Neural cell (in vitro differentiated cells): ENCODE results near the gene JUNB. TPM values are rescaled to one million over a fixed set of nuclear protein-coding genes. Genes with fewer than 3 reads are reported as not detected.

ENCODE experiments used
- H2AFZ ChIP-seq: fragments of 200-600, 300-800 bp; sonication (generic), shearing (Covaris generic); 2 replicates; pipeline ENCODE4 v1.6.0; 2014; ENCODE audit warnings: low read depth, mild to moderate bottlenecking, antibody characterized with exemption, low read length, moderate library complexity
- H3F3A ChIP-seq: fragments of 200-600 bp; shearing (Covaris generic); 2 replicates; pipeline ENCODE4 v1.6.1; 2016; ENCODE audit warnings: mild to moderate bottlenecking, moderate library complexity, mixed read lengths, antibody characterized with exemption, low read length; ENCODE audit not compliant: insufficient read depth, poor library complexity, severe bottlenecking
- H3K27ac ChIP-seq: fragments of 200-600, 300-800 bp; sonication (generic), shearing (Covaris generic); 2 replicates; pipeline ENCODE4 v1.5.1; 2014; ENCODE audit warnings: mild to moderate bottlenecking, low read length, moderate library complexity
- H3K27me3 ChIP-seq: fragments of 300-800, 200-600 bp; sonication (generic), shearing (Covaris generic); 2 replicates; pipeline ENCODE4 v1.6.0; 2014; ENCODE audit warnings: mild to moderate bottlenecking, low read depth, low read length, moderate library complexity; ENCODE audit not compliant: insufficient read depth
- H3K36me3 ChIP-seq: fragments of 300-800, 200-600 bp; sonication (generic), shearing (Covaris generic); 2 replicates; pipeline ENCODE4 v1.5.1; 2014; ENCODE audit warnings: mild to moderate bottlenecking, antibody characterized with exemption, low read length, moderate library complexity; ENCODE audit not compliant: insufficient read depth
- H3K4me2 ChIP-seq: fragments of 300-800, 200-600 bp; sonication (generic), shearing (Covaris generic); 2 replicates; pipeline ENCODE4 v1.6.0; 2014; ENCODE audit warnings: mild to moderate bottlenecking, low read length
- H3K4me3 ChIP-seq: fragments of 300-800, 200-600 bp; sonication (generic), shearing (Covaris generic); 2 replicates; pipeline ENCODE4 v1.5.1; 2014; ENCODE audit warnings: mild to moderate bottlenecking, low read length, moderate library complexity
- H3K79me2 ChIP-seq: fragments of 200-600 bp; shearing (Covaris generic); replicated peaks from 2 replicates; pipeline ENCODE4 v1.6.0; 2014; ENCODE audit warnings: mild to moderate bottlenecking, low read length, moderate library complexity; ENCODE audit not compliant: insufficient read depth
- H3K9ac ChIP-seq: fragments of 300-800, 200-600 bp; sonication (generic), shearing (Covaris generic); 2 replicates; pipeline ENCODE4 v1.6.1; 2016; ENCODE audit warnings: mild to moderate bottlenecking, low read length, mixed read lengths
- H3K9me2 ChIP-seq: fragments of 200-600 bp; shearing (Covaris generic); 2 replicates; pipeline ENCODE4 v1.6.1; 2016; ENCODE audit warnings: mild to moderate bottlenecking, low read length, mixed read lengths; ENCODE audit not compliant: insufficient read depth
- H3K9me3 ChIP-seq: fragments of 200-600, 300-800 bp; sonication (generic), shearing (Covaris generic); 2 replicates; pipeline ENCODE4 v1.6.1; 2016; ENCODE audit warnings: mild to moderate bottlenecking, mixed run types, low read length, moderate library complexity, mixed read lengths
- H4K20me1 ChIP-seq: fragments of 200-600 bp; shearing (Covaris generic); 2 replicates; pipeline ENCODE4 v1.6.1; 2016; ENCODE audit warnings: mild to moderate bottlenecking, mixed run types; ENCODE audit not compliant: insufficient read depth
- EP300 ChIP-seq: fragments of 450-650 bp; conservative IDR thresholded peaks from 2 replicates; pipeline ENCODE4 v1.6.1; 2014; ENCODE audit warnings: antibody characterized with exemption, mild to moderate bottlenecking, moderate library complexity; ENCODE audit not compliant: poor library complexity, severe bottlenecking
- EZH2 ChIP-seq: fragments of 200-600, 300-800 bp; shearing (Covaris generic), sonication (generic); IDR thresholded peaks from 2 replicates; pipeline ENCODE4 v1.6.1; 2014; ENCODE audit warnings: antibody characterized with exemption, low read length, borderline replicate concordance, mild to moderate bottlenecking; ENCODE audit not compliant: insufficient read depth, poor library complexity, severe bottlenecking
- MXI1 ChIP-seq: fragments of 450-650 bp; conservative IDR thresholded peaks from 2 replicates; pipeline ENCODE4 v1.6.1; 2014; ENCODE audit warnings: antibody characterized with exemption, mild to moderate bottlenecking; ENCODE audit not compliant: poor library complexity, severe bottlenecking
- POLR2AphosphoS5 ChIP-seq: IDR thresholded peaks from 2 replicates; pipeline ENCODE4 v1.6.1; 2012
- RAD21 ChIP-seq: fragments of 450-650 bp; conservative IDR thresholded peaks from 2 replicates; pipeline ENCODE4 v1.6.1; 2014; ENCODE audit warnings: antibody characterized with exemption, mild to moderate bottlenecking, moderate library complexity
- SMC3 ChIP-seq: fragments of 450-650 bp; conservative IDR thresholded peaks from 2 replicates; pipeline ENCODE4 v1.6.1; 2014; ENCODE audit warnings: antibody characterized with exemption, mild to moderate bottlenecking, moderate library complexity; ENCODE audit not compliant: poor library complexity
- TAF1 ChIP-seq: IDR thresholded peaks from 2 replicates; pipeline ENCODE4 v1.6.1; 2012; ENCODE audit warnings: low read depth
- polyA plus RNA-seq: library from polyadenylated mRNA; depleted of rRNA; stranded (reverse); fragments of >200 nt; gene quantifications from 2 replicates; pipeline ENCODE4 v1.2.3, GENCODE V29; 2014
- TF ChIP-seq, protein P1 (sequence below): fragments of 450-650 bp; IDR thresholded peaks from 2 replicates; pipeline ENCODE4 v1.5.1; 2014; ENCODE audit warnings: antibody characterized with exemption, mild to moderate bottlenecking, moderate library complexity; ENCODE audit not compliant: poor library complexity, severe bottlenecking
- TF ChIP-seq, protein P2 (sequence below): IDR thresholded peaks from 2 replicates; pipeline ENCODE4 v1.6.1; 2012; ENCODE audit warnings: borderline replicate concordance

JUNB gene
- polyA plus RNA-seq, 1 donor from 2014 or later, result 18.7 TPM

DNA sequence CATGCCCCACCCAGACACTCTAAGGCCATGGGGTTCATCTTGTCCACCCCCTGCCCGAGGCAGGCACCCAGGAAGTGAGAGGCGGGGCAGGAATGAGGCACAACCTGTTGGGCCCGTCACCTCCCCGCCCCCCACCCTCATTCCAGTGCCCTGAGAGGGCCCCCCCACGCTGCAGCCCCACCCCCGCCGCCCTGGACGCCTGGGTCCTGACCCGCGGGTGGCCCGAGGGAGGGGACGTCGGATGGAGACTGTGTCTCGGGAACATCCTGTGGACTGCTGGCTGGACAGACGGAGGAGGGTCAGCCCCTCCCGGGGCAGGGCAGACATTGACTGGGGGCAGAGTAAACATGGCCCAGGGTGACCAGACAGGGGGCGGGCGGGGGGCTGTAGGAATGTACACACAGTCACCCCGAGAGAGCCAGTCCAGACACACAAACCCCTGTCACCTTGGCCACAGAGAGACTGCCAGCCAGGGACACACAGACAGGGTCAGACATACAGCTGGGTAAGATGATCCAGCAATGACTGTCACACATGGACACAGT, 7.4 kb upstream of the JUNB start (continued):
- no peak for TF ChIP-seq TAF1
- no peak for TF ChIP-seq RAD21
- TF ChIP-seq MXI1, result no peak
- no peak for TF ChIP-seq EP300

DNA sequence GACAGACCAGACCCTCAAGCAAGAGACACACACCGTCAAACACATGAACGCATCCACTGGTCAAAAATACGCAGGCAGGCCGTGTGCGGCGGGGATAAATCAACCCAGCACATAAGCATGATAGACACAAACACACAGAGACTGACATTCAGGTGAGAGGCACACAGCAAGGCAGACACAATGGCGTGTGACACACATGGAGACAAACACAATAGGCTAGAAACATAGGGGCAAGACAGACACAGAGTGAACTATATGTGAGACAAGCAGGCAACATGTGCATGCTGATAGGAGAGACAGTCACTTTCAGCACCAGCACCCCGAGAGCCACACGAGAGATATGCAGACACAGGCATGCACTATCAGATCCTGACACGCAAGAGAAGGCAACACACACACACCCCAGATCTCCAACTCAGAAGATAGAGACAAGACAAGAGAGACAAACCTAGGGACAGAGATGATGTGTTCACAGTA, 6.9 kb upstream of the JUNB start:
- Histone ChIP-seq H3K4me3 (no peak overlapping the region), H3K9ac (peak overlapping the region; percentile 9), H3F3A (no peaks in the 10 kb centered on the region), H3K9me2 (no peaks in the 10 kb centered on the region), H3K79me2 (no peaks in the 10 kb centered on the region), H3K4me2 (no peak overlapping the region), H3K27me3 (no peaks in the 10 kb centered on the region), H4K20me1 (no peaks in the 10 kb centered on the region), H2AFZ (no peak overlapping the region), H3K27ac (no peak overlapping the region), H3K36me3 (no peaks in the 10 kb centered on the region), H3K9me3 (no peaks in the 10 kb centered on the region)
- TF ChIP-seq EP300 (no peak), SMC3 (no peak), TAF1 (no peak), RAD21 (no peak), POLR2AphosphoS5 (no peak), MXI1 (no peak), EZH2 (no peak)
- TF ChIP-seq, protein P1, sequence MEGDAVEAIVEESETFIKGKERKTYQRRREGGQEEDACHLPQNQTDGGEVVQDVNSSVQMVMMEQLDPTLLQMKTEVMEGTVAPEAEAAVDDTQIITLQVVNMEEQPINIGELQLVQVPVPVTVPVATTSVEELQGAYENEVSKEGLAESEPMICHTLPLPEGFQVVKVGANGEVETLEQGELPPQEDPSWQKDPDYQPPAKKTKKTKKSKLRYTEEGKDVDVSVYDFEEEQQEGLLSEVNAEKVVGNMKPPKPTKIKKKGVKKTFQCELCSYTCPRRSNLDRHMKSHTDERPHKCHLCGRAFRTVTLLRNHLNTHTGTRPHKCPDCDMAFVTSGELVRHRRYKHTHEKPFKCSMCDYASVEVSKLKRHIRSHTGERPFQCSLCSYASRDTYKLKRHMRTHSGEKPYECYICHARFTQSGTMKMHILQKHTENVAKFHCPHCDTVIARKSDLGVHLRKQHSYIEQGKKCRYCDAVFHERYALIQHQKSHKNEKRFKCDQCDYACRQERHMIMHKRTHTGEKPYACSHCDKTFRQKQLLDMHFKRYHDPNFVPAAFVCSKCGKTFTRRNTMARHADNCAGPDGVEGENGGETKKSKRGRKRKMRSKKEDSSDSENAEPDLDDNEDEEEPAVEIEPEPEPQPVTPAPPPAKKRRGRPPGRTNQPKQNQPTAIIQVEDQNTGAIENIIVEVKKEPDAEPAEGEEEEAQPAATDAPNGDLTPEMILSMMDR, result no peak
- TF ChIP-seq, protein P2, sequence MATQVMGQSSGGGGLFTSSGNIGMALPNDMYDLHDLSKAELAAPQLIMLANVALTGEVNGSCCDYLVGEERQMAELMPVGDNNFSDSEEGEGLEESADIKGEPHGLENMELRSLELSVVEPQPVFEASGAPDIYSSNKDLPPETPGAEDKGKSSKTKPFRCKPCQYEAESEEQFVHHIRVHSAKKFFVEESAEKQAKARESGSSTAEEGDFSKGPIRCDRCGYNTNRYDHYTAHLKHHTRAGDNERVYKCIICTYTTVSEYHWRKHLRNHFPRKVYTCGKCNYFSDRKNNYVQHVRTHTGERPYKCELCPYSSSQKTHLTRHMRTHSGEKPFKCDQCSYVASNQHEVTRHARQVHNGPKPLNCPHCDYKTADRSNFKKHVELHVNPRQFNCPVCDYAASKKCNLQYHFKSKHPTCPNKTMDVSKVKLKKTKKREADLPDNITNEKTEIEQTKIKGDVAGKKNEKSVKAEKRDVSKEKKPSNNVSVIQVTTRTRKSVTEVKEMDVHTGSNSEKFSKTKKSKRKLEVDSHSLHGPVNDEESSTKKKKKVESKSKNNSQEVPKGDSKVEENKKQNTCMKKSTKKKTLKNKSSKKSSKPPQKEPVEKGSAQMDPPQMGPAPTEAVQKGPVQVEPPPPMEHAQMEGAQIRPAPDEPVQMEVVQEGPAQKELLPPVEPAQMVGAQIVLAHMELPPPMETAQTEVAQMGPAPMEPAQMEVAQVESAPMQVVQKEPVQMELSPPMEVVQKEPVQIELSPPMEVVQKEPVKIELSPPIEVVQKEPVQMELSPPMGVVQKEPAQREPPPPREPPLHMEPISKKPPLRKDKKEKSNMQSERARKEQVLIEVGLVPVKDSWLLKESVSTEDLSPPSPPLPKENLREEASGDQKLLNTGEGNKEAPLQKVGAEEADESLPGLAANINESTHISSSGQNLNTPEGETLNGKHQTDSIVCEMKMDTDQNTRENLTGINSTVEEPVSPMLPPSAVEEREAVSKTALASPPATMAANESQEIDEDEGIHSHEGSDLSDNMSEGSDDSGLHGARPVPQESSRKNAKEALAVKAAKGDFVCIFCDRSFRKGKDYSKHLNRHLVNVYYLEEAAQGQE, result no peak

DNA sequence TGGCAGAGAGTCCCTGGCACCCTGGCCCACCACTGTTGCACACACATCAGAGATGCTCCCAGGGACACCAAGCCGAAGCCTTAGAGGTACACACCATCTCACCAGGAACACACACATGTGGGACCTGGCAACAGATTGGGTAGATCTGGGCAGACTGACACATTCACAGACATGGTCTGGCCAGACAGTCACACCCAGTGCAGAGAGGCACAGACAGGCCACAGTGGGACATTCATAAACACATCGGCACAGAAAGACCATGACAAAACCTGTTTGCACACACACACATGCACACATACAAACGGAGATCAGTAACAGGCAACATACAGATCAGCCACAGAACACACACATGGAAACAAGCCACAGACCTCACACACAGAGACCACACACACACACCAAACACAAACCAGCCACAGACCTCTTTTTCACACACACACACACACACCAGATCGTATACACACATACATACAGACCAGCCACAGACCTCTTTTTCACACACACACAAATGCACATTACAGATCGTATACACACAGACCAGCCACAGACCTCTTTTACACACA, 6.3 kb upstream of the JUNB start:
- no peaks in the 10 kb centered on the region for H3K9me3 ChIP-seq
- no peaks in the 10 kb centered on the region for H3K79me2 ChIP-seq
- no peaks in the 10 kb centered on the region for H3K27me3 ChIP-seq
- H4K20me1 ChIP-seq, result no peaks in the 10 kb centered on the region
- no peak overlapping the region for H3K27ac ChIP-seq
- H3K9me2 ChIP-seq, result no peaks in the 10 kb centered on the region
- no peak overlapping the region for H3K4me2 ChIP-seq
- no peak overlapping the region for H3K4me3 ChIP-seq
- TF ChIP-seq, protein P1, result no peak
- no peak overlapping the region for H3K9ac ChIP-seq
- H2AFZ ChIP-seq, result no peak overlapping the region
- H3K36me3 ChIP-seq, result no peaks in the 10 kb centered on the region
- no peaks in the 10 kb centered on the region for H3F3A ChIP-seq
